Neuronal stem cell (in vitro differentiated cells): ENCODE measurements around the gene UGT1A7.
A peak's percentile ranks its signal among the peaks of the same experiment; 100 is the strongest.
"Not testable (repeated sequence)": the region's sequence is repeated elsewhere in the genome, so short reads cannot be mapped to it uniquely, and the experiment has no call there.

Experiments
- DNase-seq: peaks from one replicate; pipeline ENCODE4 v3.0.0-alpha.2; 2013; ENCODE audit warnings: low spot score
- H2AFZ ChIP-seq: one replicate; pipeline ENCODE4 v1.6.1; 2013; ENCODE audit warnings: mild to moderate bottlenecking, low read length, inconsistent platforms
- H2AK5ac ChIP-seq: 2 replicates; pipeline ENCODE4 v1.6.1; 2013; ENCODE audit warnings: low read depth, mild to moderate bottlenecking, inconsistent platforms, low read length, moderate library complexity, mixed read lengths
- H2BK120ac ChIP-seq: 2 replicates; pipeline ENCODE4 v1.6.1; 2013; ENCODE audit warnings: low read depth, mild to moderate bottlenecking, inconsistent platforms, low read length, moderate library complexity, mixed read lengths
- H2BK12ac ChIP-seq: one replicate; pipeline ENCODE4 v1.6.1; 2013; ENCODE audit warnings: low read length, inconsistent platforms
- H2BK15ac ChIP-seq: 2 replicates; pipeline ENCODE4 v1.6.1; 2013; ENCODE audit warnings: mild to moderate bottlenecking, low read length, inconsistent platforms, mixed read lengths
- H2BK5ac ChIP-seq: one replicate; pipeline ENCODE4 v1.6.1; 2013; ENCODE audit warnings: inconsistent platforms, mild to moderate bottlenecking, low read length, moderate library complexity
- H3K14ac ChIP-seq: one replicate; pipeline ENCODE4 v1.6.1; 2013; ENCODE audit warnings: low read length, inconsistent platforms
- H3K18ac ChIP-seq: 2 replicates; pipeline ENCODE4 v1.6.1; 2013; ENCODE audit warnings: low read length, inconsistent platforms
- H3K23ac ChIP-seq: 2 replicates; pipeline ENCODE4 v1.6.1; 2013; ENCODE audit warnings: low read depth, mild to moderate bottlenecking, mixed read lengths, low read length, inconsistent platforms; ENCODE audit not compliant: poor library complexity
- H3K27ac ChIP-seq: replicated peaks from 3 replicates; pipeline ENCODE4 v1.5.1; 2013; ENCODE audit warnings: low read length, inconsistent platforms
- H3K27me3 ChIP-seq, 3 experiments: 2 replicates each; pipeline ENCODE4 v1.6.1; 2013; ENCODE audit warnings: low read length in 3 of 3, mild to moderate bottlenecking in 2 of 3, inconsistent platforms in 1 of 3, low read depth in 1 of 3, mixed read lengths in 1 of 3, moderate library complexity in 1 of 3; ENCODE audit not compliant: control insufficient read depth in 3 of 3, insufficient read depth in 3 of 3
- H3K36me3 ChIP-seq, 2 donors: replicated peaks in 1 of 2; 2 replicates each; pipeline ENCODE4 v1.6.1; 2013; ENCODE audit warnings: low read length in 2 of 2; ENCODE audit not compliant: control insufficient read depth in 2 of 2, insufficient read depth in 2 of 2
- H3K4ac ChIP-seq: 2 replicates; pipeline ENCODE4 v1.6.1; 2013; ENCODE audit warnings: inconsistent platforms, mild to moderate bottlenecking, low read length, moderate library complexity
- H3K4me1 ChIP-seq, 2 donors: 1 replicate in 1 of 2; 2 replicates in 1 of 2; pipeline ENCODE4 v1.6.1; 2013; ENCODE audit warnings: low read length in 2 of 2, low read depth in 1 of 2; ENCODE audit not compliant: control insufficient read depth in 2 of 2, insufficient read depth in 1 of 2
- H3K4me2 ChIP-seq: one replicate; pipeline ENCODE4 v1.6.1; 2013; ENCODE audit warnings: mild to moderate bottlenecking, low read length, inconsistent platforms; ENCODE audit not compliant: insufficient read depth, poor library complexity, severe bottlenecking
- H3K4me3 ChIP-seq, 2 donors: 2 replicates each; pipeline ENCODE4 v1.5.1; 2013; ENCODE audit warnings: low read length in 2 of 2, mild to moderate bottlenecking in 2 of 2, inconsistent platforms in 1 of 2, moderate library complexity in 1 of 2
- H3K79me1 ChIP-seq: one replicate; pipeline ENCODE4 v1.6.1; 2013; ENCODE audit warnings: low read depth, mild to moderate bottlenecking, inconsistent platforms, low read length, moderate library complexity
- H3K9ac ChIP-seq: one replicate; pipeline ENCODE4 v1.6.1; 2013; ENCODE audit warnings: mild to moderate bottlenecking, low read depth, low read length, inconsistent platforms; ENCODE audit not compliant: poor library complexity
- H3K9me3 ChIP-seq, 2 donors: replicated peaks in 1 of 2; 2 replicates each; pipeline versions ENCODE3 to v1.6.1; 2013; ENCODE audit warnings: low read length in 2 of 2, mild to moderate bottlenecking in 2 of 2, inconsistent platforms in 1 of 2, low read depth in 1 of 2, mixed read lengths in 1 of 2, moderate library complexity in 1 of 2; ENCODE audit not compliant: control insufficient read depth in 2 of 2, insufficient read depth in 1 of 2
- H4K8ac ChIP-seq: one replicate; pipeline ENCODE4 v1.6.1; 2013; ENCODE audit warnings: low read depth, mild to moderate bottlenecking, inconsistent platforms, low read length, moderate library complexity
- H4K91ac ChIP-seq: one replicate; pipeline ENCODE4 v1.6.1; 2013; ENCODE audit warnings: low read length, low read depth, mild to moderate bottlenecking, inconsistent platforms; ENCODE audit not compliant: poor library complexity
- WGBS, 2 donors: extraction: QIAGEN DNeasy Blood & Tissue Kit; methylation state at CpG; one replicate each; pipeline ENCODE4 v1.1.7; 2013; ENCODE audit warnings: missing lambda C conversion rate in 2 of 2, mixed read lengths in 1 of 2; ENCODE audit not compliant: insufficient read length in 2 of 2, insufficient replicate concordance in 1 of 2; ENCODE audit errors: extremely low coverage in 2 of 2; 5-methylcytosine and 5-hydroxymethylcytosine counted together

UGT1A7 gene

DNA sequence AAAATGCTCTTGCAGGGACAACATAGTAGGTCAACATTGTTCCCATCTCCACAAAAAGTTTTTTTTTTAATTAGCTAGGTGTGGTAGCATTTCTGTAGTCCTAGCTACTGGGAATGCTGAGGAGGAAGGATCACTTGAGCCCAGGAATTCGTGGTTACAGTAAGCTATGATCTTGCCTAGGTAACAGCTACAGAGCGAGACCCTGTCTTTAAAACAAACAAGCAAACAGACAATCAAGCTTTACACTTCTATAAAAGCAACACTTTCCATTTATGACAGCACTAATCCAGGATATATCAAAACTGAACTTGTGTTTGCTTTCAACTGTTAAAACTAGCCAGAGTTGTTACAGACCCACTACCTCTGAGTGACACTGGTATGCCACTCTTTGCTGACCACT, 59.2 kb downstream of the UGT1A7 start:
- no CpG with 5 or more reads among the region's 2 CpGs for WGBS, 2 donors
- Histone ChIP-seq H3K27ac (no peak overlapping the region), H2AFZ (no peak overlapping the region), H3K4me3 (no peak overlapping the region), H2BK120ac (no peak overlapping the region), H3K27me3 (no peaks in the 10 kb centered on the region), H4K8ac (no peak overlapping the region), H3K9me3 (peaks cover 3 to 9% of the 10 kb centered on the region in 2 donors), H3K36me3 (no peaks in the 10 kb centered on the region), H3K23ac (no peak overlapping the region), H2BK12ac (no peak overlapping the region), H3K79me1 (no peaks in the 10 kb centered on the region), H2BK5ac (no peak overlapping the region), H2BK15ac (no peak overlapping the region), H3K4me1 (peaks cover 0 to 3% of the 10 kb centered on the region in 2 donors), H3K9ac (no peak overlapping the region), H3K4ac (no peak overlapping the region), H3K18ac (no peak overlapping the region), H2AK5ac (no peak overlapping the region), H3K14ac (no peak overlapping the region), H3K4me2 (no peak overlapping the region), H4K91ac (no peak overlapping the region)
- DNase-seq = no peak

GRCh38 chr2:233743464-233744259, 62.0 kb downstream of the UGT1A7 start:
- H3K18ac ChIP-seq = peak overlapping the region; percentile 80
- no CpG with 5 or more reads among the region's 46 CpGs for WGBS, 2 donors
- H3K4me2 ChIP-seq = peak overlapping the region; percentile 15
- H3K27ac ChIP-seq = no peak overlapping the region
- H2BK12ac ChIP-seq = no peak overlapping the region
- H2BK15ac ChIP-seq = no peak overlapping the region
- H2AFZ ChIP-seq = no peak overlapping the region
- peak overlapping the region; percentile 36 for H2BK5ac ChIP-seq
- no peaks in the 10 kb centered on the region for H3K4me1 ChIP-seq
- H3K79me1 ChIP-seq = no peaks in the 10 kb centered on the region
- H3K23ac ChIP-seq = peak overlapping the region; percentile 90
- H3K4me3 ChIP-seq = peak overlapping the region in 1 of 2 donors; percentile 56
- H4K8ac ChIP-seq = no peak overlapping the region
- H3K27me3 ChIP-seq = no peaks in the 10 kb centered on the region
- no peak overlapping the region for H4K91ac ChIP-seq
- H2BK120ac ChIP-seq = peak overlapping the region; percentile 58
- peaks cover 0 to 3% of the 10 kb centered on the region in 2 donors for H3K9me3 ChIP-seq
- H3K36me3 ChIP-seq = no peaks in the 10 kb centered on the region
- H3K14ac ChIP-seq = no peak overlapping the region
- DNase-seq = no peak
- peak overlapping the region; percentile 75 for H2AK5ac ChIP-seq
- H3K9ac ChIP-seq = no peak overlapping the region
- H3K4ac ChIP-seq = no peak overlapping the region

- H2BK120ac ChIP-seq = no peak overlapping the region
These were observed 63.5 kb downstream of the UGT1A7 start for GRCh38 chr2:233745073-233745755.

DNA sequence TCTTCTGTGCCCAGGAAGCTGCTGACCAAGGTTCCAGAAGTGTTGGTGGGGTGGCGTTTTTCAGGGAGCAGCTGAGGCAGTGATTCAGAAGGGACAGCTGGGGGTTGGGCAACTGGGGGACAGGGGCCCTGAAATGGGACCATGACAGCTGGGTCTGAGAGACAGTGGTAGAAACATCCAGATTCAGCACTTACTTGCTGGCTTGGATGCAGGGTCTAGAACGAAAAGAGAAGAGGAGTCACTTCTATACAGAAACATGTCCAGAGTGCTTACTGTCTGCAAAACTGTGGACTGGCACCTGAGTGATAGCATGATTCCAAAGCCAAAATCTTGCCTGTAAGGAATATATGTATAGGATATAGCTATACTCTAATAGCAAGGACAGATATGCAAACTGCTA, 64.1 kb downstream of the UGT1A7 start:
- H3K23ac ChIP-seq, H2BK120ac ChIP-seq, H3K14ac ChIP-seq, H3K27me3 ChIP-seq, H2BK5ac ChIP-seq, H3K4me3 ChIP-seq, H3K27ac ChIP-seq, H3K4ac ChIP-seq, H2AFZ ChIP-seq, H3K36me3 ChIP-seq, H2AK5ac ChIP-seq, H3K9me3 ChIP-seq, H3K4me1 ChIP-seq, H4K91ac ChIP-seq, H4K8ac ChIP-seq, H2BK12ac ChIP-seq, H3K9ac ChIP-seq, H3K4me2 ChIP-seq, DNase-seq, H3K79me1 ChIP-seq, H2BK15ac ChIP-seq, H3K18ac ChIP-seq: not testable (repeated sequence)
- no CpG with 5 or more reads among the region's 2 CpGs for WGBS, 2 donors

More at GRCh38 chr2:233745073-233745755, 63.5 kb downstream of the UGT1A7 start:
- H4K91ac ChIP-seq = no peak overlapping the region
- peaks cover 0 to 3% of the 10 kb centered on the region in 2 donors for H3K9me3 ChIP-seq
- no peak overlapping the region for H3K23ac ChIP-seq
- H3K79me1 ChIP-seq = no peaks in the 10 kb centered on the region
- no peak overlapping the region for H4K8ac ChIP-seq
- whole genome bisulfite sequencing, 2 donors = no CpG with 5 or more reads among the region's 5 CpGs
- H3K4me2 ChIP-seq = no peak overlapping the region
- no peaks in the 10 kb centered on the region for H3K36me3 ChIP-seq
- H3K4me3 ChIP-seq = no peak overlapping the region
- H3K9ac ChIP-seq = no peak overlapping the region
- no peak overlapping the region for H3K4ac ChIP-seq
- H2BK15ac ChIP-seq = no peak overlapping the region
- H3K14ac ChIP-seq = no peak overlapping the region
- H3K4me1 ChIP-seq = no peaks in the 10 kb centered on the region
- DNase-seq = no peak
- no peaks in the 10 kb centered on the region for H3K27me3 ChIP-seq
- no peak overlapping the region for H3K27ac ChIP-seq
- no peak overlapping the region for H2AFZ ChIP-seq
- no peak overlapping the region for H2AK5ac ChIP-seq
- H3K18ac ChIP-seq = no peak overlapping the region
- H2BK12ac ChIP-seq = no peak overlapping the region
- H2BK5ac ChIP-seq = no peak overlapping the region
